HFFc6 (cell line): ENCODE measurements around the gene NBAS. TPM values are rescaled to one million over a fixed set of nuclear protein-coding genes. Genes with fewer than 3 reads are reported as not detected.

ENCODE experiments used
- DNase-seq: peaks from one replicate; pipeline ENCODE4 v3.0.0-alpha.2; 2018
- H3K27ac Mint-ChIP-seq: 2 replicates; pipeline ENCODE4 v1.8.0; 2020; ENCODE audit warnings: mild to moderate bottlenecking, mixed read lengths
- H3K27me3 Mint-ChIP-seq: 2 replicates; pipeline ENCODE4 v1.8.0; 2021; ENCODE audit warnings: mild to moderate bottlenecking, moderate library complexity, mixed read lengths; ENCODE audit not compliant: insufficient read depth
- H3K36me3 Mint-ChIP-seq: 2 replicates; pipeline ENCODE4 v1.8.0; 2021; ENCODE audit warnings: low read depth, mixed read lengths
- H3K4me1 Mint-ChIP-seq: 2 replicates; pipeline ENCODE4 v1.8.0; 2020; ENCODE audit warnings: low read depth, mixed read lengths
- H3K4me3 Mint-ChIP-seq: 2 replicates; pipeline ENCODE4 v1.8.0; 2020; ENCODE audit warnings: mild to moderate bottlenecking, moderate library complexity, mixed read lengths
- H3K9me3 Mint-ChIP-seq: 2 replicates; pipeline ENCODE4 v1.8.0; 2020; ENCODE audit warnings: mild to moderate bottlenecking, mixed read lengths
- CTCF ChIP-seq: fragments of 200-600 bp; sonication (generic); IDR thresholded peaks from 2 replicates; pipeline ENCODE4 v1.5.0; 2021; ENCODE audit warnings: antibody characterized with exemption, mild to moderate bottlenecking
- total RNA-seq, 6 experiments: library from RNA; stranded (reverse); fragmentation: NEBNext Ultra II Directional; extraction: Animal tissue kit (Norgen Biotek cat#: 25700); gene quantifications; 2 replicates in 1 of 6; 3 replicates in 5 of 6; pipeline ENCODE4 v1.2.3, GENCODE V29; 2021

NBAS gene
- total RNA-seq, 6 experiments from 2014 or later = 43.5 to 54.0 (median 52.2) TPM

GRCh38 chr2:15299904-15300520 is 261.1 kb downstream of the NBAS start:
- Mint-ChIP-seq H3K27me3 (peaks cover 2% of the 10 kb centered on the region; the same call in 1 of the 2 replicates), H3K27ac (no peak overlapping the region), H3K4me1 (peaks cover 23% of the 10 kb centered on the region), H3K36me3 (peaks cover 43% of the 10 kb centered on the region), H3K4me3 (no peak overlapping the region), H3K9me3 (no peaks in the 10 kb centered on the region)
- no peak for TF ChIP-seq CTCF
- no peak for DNase-seq

- no peak for TF ChIP-seq CTCF
- H3K27me3 Mint-ChIP-seq = peaks cover 2% of the 10 kb centered on the region; the same call in 1 of the 2 replicates
- peaks cover 23% of the 10 kb centered on the region for H3K4me1 Mint-ChIP-seq
- H3K36me3 Mint-ChIP-seq = peaks cover 33% of the 10 kb centered on the region
- no peak overlapping the region; the same call in 1 of the 2 replicates for H3K27ac Mint-ChIP-seq
- H3K9me3 Mint-ChIP-seq = no peaks in the 10 kb centered on the region
- no peak overlapping the region for H3K4me3 Mint-ChIP-seq
- DNase-seq = no peak
Measured at GRCh38 chr2:15298770-15299169, 262.4 kb downstream of the NBAS start.

- DNase-seq = no peak
- Mint-ChIP-seq H3K9me3 (no peaks in the 10 kb centered on the region), H3K4me1 (no peaks in the 10 kb centered on the region), H3K4me3 (no peak overlapping the region), H3K27ac (no peak overlapping the region), H3K36me3 (peaks cover 14% of the 10 kb centered on the region), H3K27me3 (no peaks in the 10 kb centered on the region; the same call in 1 of the 2 replicates)
- no peak for TF ChIP-seq CTCF
Measured at GRCh38 chr2:15293262-15293937, 267.7 kb downstream of the NBAS start.

GRCh38 chr2:15287447-15288184 is 273.5 kb downstream of the NBAS start:
- DNase-seq = no peak
- no peaks in the 10 kb centered on the region; the same call in 1 of the 2 replicates for H3K27me3 Mint-ChIP-seq
- peaks cover 22% of the 10 kb centered on the region for H3K36me3 Mint-ChIP-seq
- no peaks in the 10 kb centered on the region for H3K9me3 Mint-ChIP-seq
- no peak overlapping the region for H3K4me3 Mint-ChIP-seq
- no peaks in the 10 kb centered on the region for H3K4me1 Mint-ChIP-seq
- no peak for TF ChIP-seq CTCF
- no peak overlapping the region for H3K27ac Mint-ChIP-seq

- H3K27ac Mint-ChIP-seq = no peak overlapping the region
- TF ChIP-seq CTCF = no peak
- peaks cover 25% of the 10 kb centered on the region for H3K36me3 Mint-ChIP-seq
- no peak for DNase-seq
- H3K9me3 Mint-ChIP-seq = no peaks in the 10 kb centered on the region
- no peak overlapping the region for H3K4me3 Mint-ChIP-seq
- peaks cover 6% of the 10 kb centered on the region for H3K4me1 Mint-ChIP-seq
- H3K27me3 Mint-ChIP-seq = no peaks in the 10 kb centered on the region
Measured at GRCh38 chr2:15284614-15285013, 276.5 kb downstream of the NBAS start.
